Right ventricle myocardium superior (tissue), 1 donor: Measurements from ENCODE around the gene TNS1. TPM values are rescaled to one million over a fixed set of nuclear protein-coding genes. Genes with fewer than 3 reads are reported as not detected.

ENCODE experiments used
- ATAC-seq: fragments of 200-7000 bp; cut with Tn5 transposase; one replicate; pipeline ENCODE4 v1.9.1; 2020; ENCODE audit warnings: mild to moderate bottlenecking; ENCODE audit not compliant: poor library complexity
- DNase-seq: peaks from one replicate; pipeline ENCODE4 v3.0.0-alpha.2; 2020
- intact Hi-C: fragments of 100-400 bp; cut with DNase I; formaldehyde crosslinking; loops from one replicate; pipeline ENCODE4 v1.11.2; 2022
- total RNA-seq: library from RNA; stranded (reverse); fragmentation: NEBNext Ultra II Directional; extraction: Animal tissue kit (Norgen Biotek cat#: 25700); gene quantifications from one replicate; pipeline ENCODE4 v1.2.1, GENCODE V29; 2021
- donor health status: DM: no; HTN: yes; CAD: no; lungs with severe emphysema.

TNS1 gene
- total RNA-seq, 1 donor from 2014 or later: 722 TPM

GRCh38 chr2:217884985-217885384 is 117.8 kb downstream of the TNS1 start:
- ATAC-seq (no peak), DNase-seq (no peak)
- intact Hi-C loops: loop anchor here (5.0 kb wide), 2 partner anchors 98 to 102 kb away; no protein-coding TSS in a partner anchor

GRCh38 chr2:217880891-217881290 is 121.9 kb downstream of the TNS1 start:
- intact Hi-C loops: no loop called here
- DNase-seq: no peak

GRCh38 chr2:217880287-217880889 is 122.4 kb downstream of the TNS1 start:
- intact Hi-C loops: no loop called here
- DNase-seq: no peak
- ATAC-seq: peak; percentile 12

More at GRCh38 chr2:217880891-217881290, 121.9 kb downstream of the TNS1 start:
- ATAC-seq: no peak

- intact Hi-C loops: no loop called here
Measured at GRCh38 chr2:217878915-217879590, 123.7 kb downstream of the TNS1 start.

GRCh38 chr2:217877866-217878265 is 124.9 kb downstream of the TNS1 start:
- DNase-seq (no peak), ATAC-seq (peak; percentile 24)
- intact Hi-C loops: no loop called here

More at GRCh38 chr2:217878915-217879590, 123.7 kb downstream of the TNS1 start:
- ATAC-seq (no peak), DNase-seq (no peak)

GRCh38 chr2:217876253-217876570 is 126.6 kb downstream of the TNS1 start:
- intact Hi-C loops: no loop called here
- no peak for ATAC-seq
- DNase-seq: no peak

DNA sequence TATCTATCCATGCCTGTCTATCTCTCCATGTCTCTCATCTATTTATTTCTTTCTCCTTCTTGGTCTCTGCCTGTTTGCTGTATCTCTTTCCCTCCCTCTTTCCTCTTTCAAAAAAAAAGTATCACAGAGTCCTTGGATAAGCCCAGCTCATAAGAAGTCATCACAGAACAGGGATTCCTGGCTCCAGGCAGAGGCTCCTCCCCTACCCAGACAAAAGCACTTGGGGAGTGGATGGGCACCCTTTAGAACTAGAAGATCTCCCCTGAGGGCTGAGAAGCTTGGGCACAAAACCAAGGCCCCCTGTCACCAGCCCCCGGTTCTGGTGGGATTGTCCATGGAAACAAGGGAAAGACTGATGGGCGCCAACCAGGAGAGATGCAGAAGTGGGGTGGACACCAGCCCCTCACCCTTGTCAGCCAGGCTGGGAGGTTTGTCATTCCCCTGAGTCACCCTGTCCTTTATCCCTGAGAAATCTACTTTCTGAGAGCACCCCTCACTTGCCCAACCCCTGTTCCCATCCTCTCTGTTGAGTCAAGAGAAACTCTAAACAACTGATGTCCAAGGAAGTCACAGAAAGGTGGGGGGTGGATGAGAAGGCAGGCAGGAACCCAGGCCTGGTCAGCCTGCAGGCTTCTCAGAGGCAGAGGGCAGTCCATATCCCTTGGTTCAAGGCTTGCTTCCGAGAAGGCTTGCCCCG is 127.1 kb downstream of the TNS1 start:
- intact Hi-C loops: no loop called here
- ATAC-seq: no peak

GRCh38 chr2:217875138-217875537 is 127.7 kb downstream of the TNS1 start:
- DNase-seq (no peak), ATAC-seq (no peak)
- intact Hi-C loops: no loop called here

More for the DNA sequence above, 127.1 kb downstream of the TNS1 start:
- DNase-seq: no peak

GRCh38 chr2:217873371-217873770 is 129.4 kb downstream of the TNS1 start:
- no peak for ATAC-seq
- no peak for DNase-seq
- intact Hi-C loops: no loop called here

DNA sequence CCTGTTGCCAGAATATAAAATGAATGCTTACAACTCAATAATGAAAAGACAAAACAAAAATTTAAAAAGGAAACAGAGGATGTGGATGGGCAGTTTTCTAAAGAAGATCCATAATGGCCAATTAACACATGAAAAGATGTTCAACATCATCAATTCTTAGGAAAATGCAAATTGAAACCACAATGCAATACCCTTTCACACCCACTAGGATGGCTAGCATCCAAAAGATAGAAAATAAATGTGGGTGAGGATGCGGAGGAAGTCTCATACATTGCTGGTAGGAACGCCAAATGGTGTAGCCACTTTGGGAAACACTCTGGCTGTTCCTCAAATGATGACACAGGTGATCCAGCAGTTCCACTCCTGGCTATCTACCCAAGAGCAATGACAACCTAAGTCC is 130.5 kb downstream of the TNS1 start:
- intact Hi-C loops: no loop called here
- ATAC-seq: no peak

DNA sequence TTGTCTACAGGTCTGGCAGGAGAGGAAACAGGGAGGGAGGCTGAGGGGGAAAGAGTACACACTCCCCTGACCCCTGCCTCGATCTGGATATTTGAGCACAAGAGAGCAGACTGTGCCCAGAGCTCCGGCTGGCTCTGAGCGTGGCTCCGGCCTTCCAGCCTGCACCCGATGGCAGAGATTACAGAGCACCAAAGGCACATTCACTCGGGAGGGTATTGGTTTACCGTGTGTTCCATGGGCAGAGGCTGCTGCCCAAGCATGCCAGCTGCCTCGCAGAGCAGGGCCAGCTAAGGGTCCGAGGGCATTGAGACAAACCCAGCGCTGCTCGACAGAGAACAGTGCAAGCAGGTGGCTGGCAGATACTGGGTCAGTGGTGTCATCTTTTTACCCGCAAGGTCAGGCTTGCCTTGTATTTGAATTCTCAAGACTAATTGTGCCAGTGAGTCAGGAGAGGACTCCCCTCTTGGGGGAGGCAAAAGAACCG is 132.2 kb downstream of the TNS1 start:
- DNase-seq (no peak), ATAC-seq (peak; percentile 7)
- intact Hi-C loops: no loop called here

More for the DNA sequence above, 130.5 kb downstream of the TNS1 start:
- DNase-seq: no peak

DNA sequence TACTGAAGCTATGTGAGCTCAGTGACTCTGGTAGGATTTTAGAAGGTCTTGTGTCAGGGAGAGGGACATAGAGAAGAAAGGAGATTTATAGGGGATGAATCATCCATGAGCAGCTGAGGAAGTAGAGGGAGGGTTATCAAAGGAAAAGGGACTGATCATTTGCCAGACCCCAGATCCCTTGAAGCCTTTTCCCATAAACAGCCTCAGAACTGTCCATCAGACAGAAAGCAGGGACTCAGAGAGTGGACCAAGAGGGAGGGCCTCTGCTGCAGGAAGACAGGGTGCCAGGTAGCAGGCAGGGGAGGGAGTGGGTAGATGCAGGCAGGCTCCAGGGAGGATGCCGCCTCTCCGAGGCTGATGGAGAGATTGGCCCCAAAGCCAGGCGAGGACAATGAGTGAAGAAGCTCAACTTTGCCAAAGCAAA is 133.9 kb downstream of the TNS1 start:
- no peak for DNase-seq
- intact Hi-C loops: no loop called here
- ATAC-seq: no peak

- ATAC-seq (no peak), DNase-seq (no peak)
- intact Hi-C loops: no loop called here
Measured at GRCh38 chr2:217868265-217868892, 134.4 kb downstream of the TNS1 start.

GRCh38 chr2:217866457-217866856 is 136.3 kb downstream of the TNS1 start:
- ATAC-seq (no peak), DNase-seq (no peak)
- intact Hi-C loops: no loop called here

DNA sequence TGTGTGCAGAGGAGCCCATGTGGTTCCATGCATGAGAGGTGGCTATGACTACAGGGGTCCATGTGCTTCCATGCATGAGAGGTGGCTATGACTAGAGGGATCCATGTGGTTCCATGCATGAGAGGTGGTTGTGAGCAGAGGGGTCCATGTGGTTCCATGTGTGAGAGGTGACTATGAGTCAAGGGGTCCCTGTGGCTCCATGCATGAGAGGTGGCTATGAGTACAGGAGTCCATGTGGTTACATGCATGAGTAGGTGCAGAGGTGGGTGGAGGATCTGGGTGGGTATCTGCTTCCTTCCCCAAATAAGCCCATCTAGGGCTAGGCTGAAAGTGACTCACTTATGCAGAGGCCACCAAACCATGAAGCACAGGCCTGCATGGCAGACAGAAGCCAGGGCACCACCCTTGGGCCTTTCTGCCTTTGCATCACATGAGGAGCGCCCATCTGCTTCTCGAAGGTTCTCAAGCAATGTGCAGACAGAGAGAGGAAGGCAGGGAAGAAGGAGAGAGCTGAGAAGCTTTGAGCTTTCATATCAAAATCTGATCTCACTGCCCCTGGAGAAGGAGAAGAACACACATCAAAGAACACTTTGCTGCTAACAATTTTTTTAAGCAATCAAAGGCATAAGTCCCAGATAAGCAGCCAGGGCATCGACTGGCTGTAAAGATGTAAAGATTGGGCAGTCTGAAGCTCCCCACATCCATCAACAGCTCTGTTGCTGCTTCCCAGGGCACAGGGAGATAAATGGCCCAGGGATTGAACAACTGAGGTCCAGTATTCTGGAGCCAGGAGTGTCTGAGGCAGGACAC is 137.6 kb downstream of the TNS1 start:
- intact Hi-C loops: no loop called here
- no peak for ATAC-seq

GRCh38 chr2:217863883-217864282 is 138.9 kb downstream of the TNS1 start:
- intact Hi-C loops: no loop called here
- DNase-seq: no peak

More for the DNA sequence above, 137.6 kb downstream of the TNS1 start:
- no peak for DNase-seq

DNA sequence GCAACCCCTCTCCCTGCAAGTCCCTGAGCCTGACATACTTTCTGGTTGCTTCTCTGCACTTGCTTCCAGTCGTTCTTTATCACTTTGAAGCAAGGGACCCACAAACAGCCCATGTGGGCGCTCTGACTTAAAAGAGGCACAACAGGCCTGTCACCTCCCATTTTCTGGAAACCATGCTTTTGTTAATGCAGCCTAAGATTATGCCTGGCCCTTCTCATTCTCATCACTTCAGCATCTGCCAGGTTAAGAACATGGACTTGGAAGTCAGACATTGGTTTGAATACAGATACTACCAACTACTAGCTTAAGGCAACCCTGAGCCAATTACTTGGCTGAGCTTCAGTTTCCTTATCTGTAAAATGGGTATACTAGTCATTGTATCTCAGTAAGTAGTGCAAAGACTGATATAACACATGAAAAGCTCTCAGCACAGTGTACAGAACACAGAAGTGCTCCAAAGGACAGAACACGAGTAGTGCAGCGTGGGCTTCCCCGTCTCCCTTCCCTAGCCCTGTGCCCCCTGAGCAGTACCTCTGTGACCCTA is 141.4 kb downstream of the TNS1 start:
- DNase-seq: no peak
- no peak for ATAC-seq
- intact Hi-C loops: no loop called here

More at GRCh38 chr2:217863883-217864282, 138.9 kb downstream of the TNS1 start:
- ATAC-seq: peak; percentile 21

DNA sequence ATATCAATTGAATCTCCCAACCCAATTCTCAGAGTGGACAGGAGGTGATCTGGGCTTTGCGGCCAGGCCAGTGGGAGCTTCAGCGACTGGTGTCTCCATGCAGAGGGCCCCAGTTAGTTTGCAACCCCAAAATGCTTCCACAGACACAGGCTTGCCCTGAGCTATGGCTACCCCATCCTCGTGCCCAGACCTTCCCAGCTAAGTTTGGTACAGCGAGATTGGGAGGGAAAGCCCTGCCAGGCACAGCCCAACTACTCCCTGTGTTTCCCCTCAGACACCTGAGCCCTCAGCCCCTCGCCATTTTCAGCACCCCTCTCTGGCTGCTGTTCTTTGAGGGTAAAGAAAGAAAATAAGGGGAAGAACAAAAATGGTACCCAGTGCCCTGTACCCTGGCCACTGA is 142.9 kb downstream of the TNS1 start:
- ATAC-seq (no peak), DNase-seq (no peak)
- intact Hi-C loops: no loop called here
